ENCODE results near the gene BACH2. TPM values are rescaled to one million over a fixed set of nuclear protein-coding genes. Genes with fewer than 3 reads are reported as not detected.

The BACH2 gene
- total and polyA plus RNA-seq, 2 of the 4 experiments (the other 2 are of a cell fraction): 1.3 to 1.4 TPM

DNA sequence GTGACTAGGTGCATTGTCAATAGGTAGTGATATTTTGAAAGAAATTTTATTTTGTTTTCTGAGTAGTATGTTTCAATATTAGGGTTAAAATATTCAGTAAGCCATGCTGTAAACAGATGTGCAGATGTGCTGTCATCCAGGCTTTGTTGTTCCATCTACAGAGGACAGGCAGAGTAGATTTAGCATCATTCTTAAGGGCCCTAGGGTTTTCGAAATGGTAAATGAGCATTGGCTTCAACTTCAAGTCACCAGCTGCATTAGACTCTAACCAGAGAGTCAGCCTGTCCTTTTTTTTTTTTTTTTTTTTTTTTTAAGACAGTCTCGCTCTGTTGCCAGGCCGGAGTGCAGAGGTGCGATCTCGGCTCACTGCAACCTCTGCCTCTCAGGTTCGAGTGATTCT lies 27.1 kb upstream of the BACH2 start:
- no peak overlapping the region for H2BK5ac ChIP-seq (ENCODE audit: low read depth, low read length, poor library complexity, severe bottlenecking)

More for the DNA sequence above, 27.1 kb upstream of the BACH2 start:
- no peak overlapping the region for H2BK120ac ChIP-seq (ENCODE audit: low read depth, low read length)
- no peak overlapping the region for H2AFZ ChIP-seq (replicated peaks; ENCODE audit: low read length, poor library complexity)
- in situ Hi-C loops (cut with MboI; ENCODE audit: low sequenced_read_pairs): no loop called here
- no peak overlapping the region for H2AK5ac ChIP-seq (ENCODE audit: low read depth, low read length)
- no peak for TF ChIP-seq SMC3 (IDR thresholded peaks at IDR 0.05; ENCODE audit: low read depth, low read length)
- TF ChIP-seq MAFK (IDR thresholded peaks at IDR 0.05; ENCODE audit: low read depth, low read length): no peak
- TF ChIP-seq BHLHE40 (IDR thresholded peaks at IDR 0.05; ENCODE audit: low read depth, low read length): no peak
- TF ChIP-seq POLR2A (IDR thresholded peaks at IDR 0.05; ENCODE audit: low read depth, low read length): no peak
- TF ChIP-seq RFX5 (IDR thresholded peaks at IDR 0.05; ENCODE audit: low read depth, low read length): no peak
- no peak for TF ChIP-seq USF2 (IDR thresholded peaks at IDR 0.05; ENCODE audit: low read depth, low read length)
- TF ChIP-seq, protein P1, sequence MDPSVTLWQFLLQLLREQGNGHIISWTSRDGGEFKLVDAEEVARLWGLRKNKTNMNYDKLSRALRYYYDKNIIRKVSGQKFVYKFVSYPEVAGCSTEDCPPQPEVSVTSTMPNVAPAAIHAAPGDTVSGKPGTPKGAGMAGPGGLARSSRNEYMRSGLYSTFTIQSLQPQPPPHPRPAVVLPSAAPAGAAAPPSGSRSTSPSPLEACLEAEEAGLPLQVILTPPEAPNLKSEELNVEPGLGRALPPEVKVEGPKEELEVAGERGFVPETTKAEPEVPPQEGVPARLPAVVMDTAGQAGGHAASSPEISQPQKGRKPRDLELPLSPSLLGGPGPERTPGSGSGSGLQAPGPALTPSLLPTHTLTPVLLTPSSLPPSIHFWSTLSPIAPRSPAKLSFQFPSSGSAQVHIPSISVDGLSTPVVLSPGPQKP (IDR thresholded peaks at IDR 0.05; ENCODE audit: borderline replicate concordance, low read depth, low read length): no peak
- no peak for TF ChIP-seq CHD1 (IDR thresholded peaks at IDR 0.05; ENCODE audit: low read depth, low read length)
- no peak for TF ChIP-seq FOS (IDR thresholded peaks at IDR 0.05; ENCODE audit: low read depth, low read length)
- no peaks in the 10 kb centered on the region for H3K79me1 ChIP-seq (ENCODE audit: low read depth in 1 of 2, low read length in 2 of 2)
- DNase-seq: no peak
- CTCF ChIA-PET: no interaction called here
- no peaks in the 10 kb centered on the region for H3K36me3 ChIP-seq (ENCODE audit: control insufficient read depth, insufficient read depth, low read length)
- H3K9me3 ChIP-seq (ENCODE audit: control insufficient read depth, insufficient read depth, low read length): no peaks in the 10 kb centered on the region
- no peak overlapping the region for H2BK20ac ChIP-seq (ENCODE audit: low read depth, low read length)
- H4K5ac ChIP-seq (ENCODE audit: low read depth, low read length): no peak overlapping the region
- no peak overlapping the region for H3K23ac ChIP-seq (ENCODE audit: low read depth, low read length)
- peaks cover 7% of the 10 kb centered on the region; the same call in 1 of the 2 replicates for H3K27me3 ChIP-seq (ENCODE audit: control insufficient read depth, insufficient read depth, low read length)
- no peaks in the 10 kb centered on the region for H3K9me1 ChIP-seq (ENCODE audit: insufficient read depth, low read length)
- no TSS peak for BruUV-seq (replicated peaks)
- H4K8ac ChIP-seq (ENCODE audit: low read depth in 2 of 2, low read length in 2 of 2): no peak overlapping the region
- no peak overlapping the region for H3K9ac ChIP-seq (ENCODE audit: low read depth, low read length)
- H4K20me1 ChIP-seq (ENCODE audit: insufficient read depth, low read length): no peaks in the 10 kb centered on the region
- no peak overlapping the region for H3K4me2 ChIP-seq (ENCODE audit: low read depth, low read length)
- H3K18ac ChIP-seq (ENCODE audit: low read depth, low read length): no peak overlapping the region
- H2BK15ac ChIP-seq (ENCODE audit: low read depth, low read length): no peak overlapping the region
- no peak overlapping the region for H3K27ac ChIP-seq (ENCODE audit: insufficient read depth, low read length)
- no peak overlapping the region for H3K56ac ChIP-seq (ENCODE audit: extremely low read depth, insufficient read depth, low read length)
- H3K14ac ChIP-seq (replicated peaks; ENCODE audit: low read depth, low read length): no peak overlapping the region
- H2AK9ac ChIP-seq (replicated peaks; ENCODE audit: low read depth, low read length, poor library complexity): no peak overlapping the region
- intact Hi-C loops (cut with micrococcal nuclease): no loop called here
- no peak overlapping the region for H3K4ac ChIP-seq (ENCODE audit: low read depth, low read length)
- dilution Hi-C loops (cut with HindIII; ENCODE audit: low sequenced_read_pairs, unreplicated experiment): no loop called here
- no CpG with 5 or more reads among the region's 6 CpGs for WGBS, 2 experiments (ENCODE audit: extremely low coverage in 2 of 2, insufficient read length in 1 of 2)
- no peaks in the 10 kb centered on the region for H3K4me1 ChIP-seq (ENCODE audit: control insufficient read depth, insufficient read depth, low read length)
- no peak overlapping the region for H4K91ac ChIP-seq (ENCODE audit: insufficient read depth, low read depth, low read length)
- H3K4me3 ChIP-seq (ENCODE audit: insufficient read depth, low read depth, low read length): no peak overlapping the region
- POLR2A ChIA-PET (ENCODE audit: unreplicated experiment): no interaction called here
- ATAC-seq (ENCODE audit: low read depth): no peak
